ENCODE results near the gene OBSCN. TPM values are rescaled to one million over a fixed set of nuclear protein-coding genes. Genes with fewer than 3 reads are reported as not detected.

OBSCN gene
- total and polyA plus RNA-seq, 2 of the 13 experiments (the other 11 are each of a cell fraction or from before 2014, with no cell fraction given): 0.20 TPM

GRCh38 chr1:228165372-228166169 is 42.3 kb upstream of the OBSCN start, which contains the start of gene IBA57 (continued):
- peak; percentile 51 for TF ChIP-seq MAX (IDR thresholded peaks at IDR 0.05)
- no peak for TF ChIP-seq PRDM15 (CRISPR knock-in tag; IDR thresholded peaks at IDR 0.05)
- peak; percentile 61; the same call in 1 of the 2 replicates for TF ChIP-seq ZNF772 (CRISPR knock-in tag; IDR thresholded peaks at IDR 0.05)
- peak; percentile 71 for TF ChIP-seq ATF7-NPFF (CRISPR knock-in tag; IDR thresholded peaks at IDR 0.05; ENCODE audit: low read depth)
- TF ChIP-seq ZNF383 (CRISPR knock-in tag; IDR thresholded peaks at IDR 0.05; ENCODE audit: borderline replicate concordance): 0 out of 2 replicates have a peak, but pooled peaks have one; percentile 60
- TF ChIP-seq ZNF572 (CRISPR knock-in tag; IDR thresholded peaks at IDR 0.05): no peak
- no peak for TF ChIP-seq ZNF766 (CRISPR knock-in tag; IDR thresholded peaks at IDR 0.05; ENCODE audit: borderline replicate concordance)
- TF ChIP-seq BRF2 (CRISPR knock-in tag; IDR thresholded peaks at IDR 0.05): no peak
- TF ChIP-seq ARID3A (IDR thresholded peaks at IDR 0.05; ENCODE audit: low read depth, low read length): no peak
- no peak for TF ChIP-seq ZNF710 (CRISPR knock-in tag; IDR thresholded peaks at IDR 0.05; ENCODE audit: borderline replicate concordance)
- TF ChIP-seq ZBTB8A (CRISPR knock-in tag; IDR thresholded peaks at IDR 0.05; ENCODE audit: borderline replicate concordance, low read depth): no peak
- no peak; the same call in 1 of the 2 replicates for TF ChIP-seq ZBTB38 (CRISPR knock-in tag; IDR thresholded peaks at IDR 0.05)
- TF ChIP-seq HNF1A (IDR thresholded peaks at IDR 0.05; ENCODE audit: low read depth): no peak
- peak; percentile 74; the same call in 1 of the 2 replicates for TF ChIP-seq HNF1A (CRISPR knock-in tag; IDR thresholded peaks at IDR 0.05; ENCODE audit: borderline replicate concordance)
